Effector memory CD8-positive, alpha-beta T cell (primary cell): ENCODE measurements around the gene KDM1B.

Experiments used
- ATAC-seq: fragments of 150-1000 bp; cut with Tn5 transposase; replicated peaks from 2 replicates; pipeline ENCODE4 v1.10.0; 2021; ENCODE audit warnings: mild to moderate bottlenecking, moderate library complexity
- DNase-seq, 3 experiments: peaks; one replicate each; pipeline ENCODE4 v3.0.0; 2021
- H3K27ac Mint-ChIP-seq, 2 donors: one replicate each; pipeline ENCODE4 v1.8.0; 2022; ENCODE audit warnings: mild to moderate bottlenecking in 2 of 2, mixed read lengths in 2 of 2, moderate library complexity in 2 of 2
- H3K27me3 Mint-ChIP-seq, 2 donors: one replicate each; pipeline ENCODE4 v1.8.0; 2022; ENCODE audit warnings: mixed read lengths in 2 of 2
- H3K36me3 Mint-ChIP-seq: one replicate; pipeline ENCODE4 v1.8.0; 2022; ENCODE audit warnings: mild to moderate bottlenecking, moderate library complexity, mixed read lengths; ENCODE audit not compliant: insufficient read depth
- H3K4me1 Mint-ChIP-seq, 2 donors: one replicate each; pipeline ENCODE4 v1.8.0; 2022; ENCODE audit warnings: low read depth in 2 of 2, mixed read lengths in 2 of 2
- H3K4me3 Mint-ChIP-seq, 2 donors: one replicate each; pipeline ENCODE4 v1.8.0; 2022; ENCODE audit warnings: mild to moderate bottlenecking in 2 of 2, mixed read lengths in 2 of 2, moderate library complexity in 2 of 2
- H3K9me3 Mint-ChIP-seq, 2 donors: one replicate each; pipeline ENCODE4 v1.8.0; 2022; ENCODE audit warnings: mixed read lengths in 2 of 2

Gene KDM1B

DNA sequence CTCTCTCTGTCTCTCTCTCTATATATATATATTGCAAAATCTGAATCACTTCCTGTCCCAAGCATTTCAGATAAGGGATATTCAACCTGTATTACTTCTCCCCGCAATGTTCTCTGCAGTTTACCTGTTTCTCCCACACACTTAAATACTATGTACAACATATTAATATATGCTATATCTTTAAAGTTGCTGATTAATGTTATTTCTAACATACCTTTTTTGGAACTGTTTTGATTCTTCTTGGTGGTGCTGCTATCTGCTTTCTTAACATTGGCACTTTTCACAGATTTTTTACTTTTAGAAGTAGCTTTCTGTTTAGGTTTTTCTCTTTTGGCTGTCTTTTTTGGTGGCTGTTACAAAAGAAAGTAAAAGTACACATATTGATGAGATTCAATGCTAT is 81.9 kb downstream of the KDM1B start:
- Mint-ChIP-seq H3K36me3 (peaks cover 47% of the 10 kb centered on the region), H3K27me3 (no peaks in the 10 kb centered on the region), H3K9me3 (peaks cover 0 to 2% of the 10 kb centered on the region in 2 donors), H3K4me3 (no peak overlapping the region), H3K4me1 (peaks cover 7 to 29% of the 10 kb centered on the region in 2 donors), H3K27ac (no peak overlapping the region)
- ATAC-seq: no peak
- no peak for DNase-seq

DNA sequence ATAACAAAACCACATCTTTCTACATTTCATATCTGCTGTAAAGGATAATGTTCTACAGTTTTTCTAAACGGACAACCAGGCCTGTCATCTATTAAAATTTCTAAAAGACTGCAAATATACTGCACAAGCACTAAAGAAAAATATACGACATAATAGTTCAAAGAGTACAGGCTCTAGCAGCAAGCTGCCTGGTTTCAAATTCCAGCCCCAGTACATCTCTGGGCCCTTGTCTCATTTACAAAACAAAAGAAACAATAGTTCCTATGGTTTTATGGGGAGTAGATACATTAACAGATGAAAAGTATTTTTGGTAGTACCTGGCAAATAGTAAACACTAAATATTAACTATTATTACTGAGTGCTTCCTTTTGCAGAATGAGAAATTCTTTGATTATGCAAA is 85.0 kb downstream of the KDM1B start:
- DNase-seq (no peak), ATAC-seq (no peak)
- H3K4me1 Mint-ChIP-seq: peaks cover 11 to 28% of the 10 kb centered on the region in 2 donors
- H3K4me3 Mint-ChIP-seq: no peak overlapping the region
- H3K27ac Mint-ChIP-seq: peak overlapping the region; percentile 13 to 58
- no peaks in the 10 kb centered on the region for H3K9me3 Mint-ChIP-seq
- peaks cover 42% of the 10 kb centered on the region for H3K36me3 Mint-ChIP-seq
- H3K27me3 Mint-ChIP-seq: no peaks in the 10 kb centered on the region

DNA sequence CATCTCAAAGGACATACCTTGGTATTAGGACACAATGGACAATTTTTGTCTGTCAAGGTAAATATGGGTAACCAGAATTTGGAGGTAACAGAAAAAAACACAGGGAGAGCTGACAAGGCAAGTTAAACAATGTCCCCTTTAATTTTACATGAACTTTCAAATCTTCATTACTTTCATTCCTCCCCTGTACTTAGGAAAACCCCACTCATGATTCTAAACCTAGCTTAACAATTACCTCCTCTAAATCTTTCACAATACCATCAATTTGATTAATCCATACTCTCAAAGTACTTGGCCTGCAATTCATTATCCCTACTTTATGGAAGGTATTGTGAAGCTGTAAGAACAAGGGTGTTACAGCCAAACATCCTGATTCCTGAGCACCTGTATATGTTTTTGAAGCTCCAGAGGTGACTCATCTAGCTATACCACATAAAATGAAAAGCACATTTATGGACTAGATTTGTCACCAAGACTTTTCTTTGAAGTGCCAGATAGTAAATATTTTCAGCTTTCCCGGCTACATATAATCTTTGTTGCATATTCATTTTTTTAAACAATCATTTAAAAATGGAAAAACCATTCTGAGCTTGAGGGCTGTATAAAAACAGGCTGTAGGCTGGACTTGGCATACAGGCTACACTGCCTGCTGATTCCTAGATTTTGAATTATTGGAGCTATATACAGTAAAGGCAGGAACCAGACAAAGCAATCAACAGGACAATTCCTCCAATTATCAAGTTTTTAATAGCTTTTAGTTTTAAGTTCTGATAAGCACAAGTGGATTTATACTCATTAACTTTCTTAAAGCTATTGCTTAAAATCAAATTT is 86.2 kb downstream of the KDM1B start:
- Mint-ChIP-seq H3K27ac (peak overlapping the region; percentile 13 to 71), H3K9me3 (no peaks in the 10 kb centered on the region), H3K4me3 (no peak overlapping the region), H3K27me3 (no peaks in the 10 kb centered on the region), H3K36me3 (peaks cover 40% of the 10 kb centered on the region), H3K4me1 (peaks cover 18 to 37% of the 10 kb centered on the region in 2 donors)
- no peak for ATAC-seq
- DNase-seq: no peak

DNA sequence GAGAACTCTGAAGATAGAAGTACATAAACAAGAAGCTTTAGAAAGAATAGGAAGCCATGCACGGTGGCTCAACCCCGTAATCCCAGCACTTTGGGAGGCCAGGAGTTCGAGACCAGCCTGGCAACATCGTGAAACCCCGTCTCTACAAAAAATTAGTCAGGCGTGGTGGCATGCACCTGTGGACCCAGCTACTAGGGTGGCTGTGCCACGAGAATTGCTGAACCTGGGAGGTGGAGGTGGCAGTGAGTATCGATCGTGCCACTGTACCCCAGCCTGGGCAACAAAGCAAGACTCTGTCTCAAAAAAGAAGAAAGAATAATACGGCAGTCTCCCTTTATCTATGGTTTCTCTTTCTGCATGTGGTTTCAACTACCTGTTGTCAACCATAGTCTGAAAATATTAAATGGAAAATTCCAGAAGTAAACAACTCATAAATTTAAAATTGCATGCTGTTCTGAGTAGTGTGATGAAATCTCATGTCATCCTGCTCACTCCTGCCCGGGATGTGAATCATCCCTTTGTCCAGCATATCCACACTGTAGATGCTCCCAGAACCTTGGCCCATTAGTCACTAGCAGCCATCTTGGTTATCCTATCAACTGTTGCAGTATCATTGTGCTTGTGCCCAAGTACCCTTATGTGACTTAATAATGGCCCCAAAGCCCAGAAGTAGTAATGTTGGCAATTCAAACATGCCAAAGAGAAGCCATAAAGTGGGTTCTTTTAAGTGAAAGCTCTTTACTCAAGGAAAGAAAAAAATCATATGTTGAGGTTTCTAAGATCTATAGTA is 87.0 kb downstream of the KDM1B start:
- DNase-seq (no peak), ATAC-seq (no peak)
- H3K9me3 Mint-ChIP-seq: no peaks in the 10 kb centered on the region
- peaks cover 32% of the 10 kb centered on the region for H3K36me3 Mint-ChIP-seq
- no peak overlapping the region for H3K4me3 Mint-ChIP-seq
- H3K4me1 Mint-ChIP-seq: peaks cover 18 to 37% of the 10 kb centered on the region in 2 donors
- no peaks in the 10 kb centered on the region for H3K27me3 Mint-ChIP-seq
- H3K27ac Mint-ChIP-seq: no peak overlapping the region

DNA sequence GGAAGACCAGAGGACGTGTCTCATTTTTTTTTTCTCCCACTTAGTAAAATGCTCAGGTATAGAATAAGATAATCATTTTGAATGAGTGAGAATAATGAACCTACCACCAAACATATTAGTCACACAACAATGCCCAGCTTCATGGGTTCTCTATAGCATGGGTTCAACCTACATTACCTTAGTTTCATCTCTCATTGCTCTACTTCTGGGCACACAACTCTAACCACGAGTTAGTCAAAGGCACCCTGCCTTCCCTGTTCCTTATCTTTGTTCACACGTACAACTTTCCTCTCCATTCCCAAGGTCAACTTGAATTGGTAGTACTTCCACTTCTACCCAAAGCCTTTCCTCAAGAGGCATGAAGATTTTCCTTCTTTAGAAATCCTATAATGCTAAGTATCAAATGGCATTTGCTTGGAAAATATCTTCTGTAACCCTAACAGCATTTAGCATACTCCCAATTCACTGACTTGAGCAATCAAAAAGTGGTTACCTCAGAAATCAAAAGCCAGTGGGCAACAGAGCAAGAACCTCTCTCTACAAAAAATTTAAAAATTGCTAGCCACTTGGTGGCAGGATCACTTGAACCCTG is 88.2 kb downstream of the KDM1B start:
- ATAC-seq: no peak
- peak overlapping the region in 1 of 2 donors; percentile 14 for H3K27ac Mint-ChIP-seq
- peaks cover 33% of the 10 kb centered on the region for H3K36me3 Mint-ChIP-seq
- no peak for DNase-seq
- H3K9me3 Mint-ChIP-seq: no peaks in the 10 kb centered on the region
- H3K4me3 Mint-ChIP-seq: no peak overlapping the region
- peaks cover 17 to 37% of the 10 kb centered on the region in 2 donors for H3K4me1 Mint-ChIP-seq
- no peaks in the 10 kb centered on the region for H3K27me3 Mint-ChIP-seq

DNA sequence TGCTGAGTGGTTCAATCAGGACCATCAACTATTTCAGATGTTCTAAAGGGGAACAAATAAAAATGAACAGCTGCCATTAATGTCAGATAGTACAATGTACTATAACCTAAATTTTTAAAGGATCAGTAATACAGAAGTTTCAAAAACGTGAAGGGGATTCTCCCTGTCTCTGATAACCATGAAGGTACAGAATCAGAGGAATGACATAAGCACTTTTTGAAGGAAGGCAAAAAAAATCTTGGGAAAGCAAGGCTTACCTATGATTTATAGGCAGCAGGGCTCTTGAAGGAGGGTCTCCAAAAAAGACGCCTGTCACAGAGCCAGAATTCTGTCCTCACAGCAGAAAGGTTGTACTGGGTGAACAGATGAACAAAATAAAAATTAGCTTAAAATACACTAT is 89.0 kb downstream of the KDM1B start:
- Mint-ChIP-seq H3K27me3 (no peaks in the 10 kb centered on the region), H3K9me3 (no peaks in the 10 kb centered on the region), H3K4me3 (no peak overlapping the region), H3K4me1 (peaks cover 17 to 37% of the 10 kb centered on the region in 2 donors), H3K36me3 (peaks cover 40% of the 10 kb centered on the region), H3K27ac (no peak overlapping the region)
- DNase-seq (no peak), ATAC-seq (no peak)

DNA sequence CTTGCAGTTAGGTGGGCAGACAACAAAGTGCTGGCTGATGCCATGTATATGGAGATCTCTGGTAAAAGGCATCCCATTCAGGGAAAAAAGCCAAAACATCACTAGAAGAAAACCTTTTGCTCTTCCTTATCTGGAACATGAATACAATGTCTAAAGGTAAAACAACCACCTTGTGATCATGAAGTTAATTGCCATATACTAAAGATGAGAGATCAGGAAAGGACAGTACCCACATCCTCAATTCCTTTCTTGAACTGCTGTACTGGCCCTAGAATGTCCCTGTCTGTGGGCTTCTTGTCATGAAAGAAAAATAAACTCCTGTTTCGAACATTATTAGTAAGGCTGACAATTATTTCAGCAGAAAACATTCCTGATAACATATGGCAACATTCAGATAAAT is 89.9 kb downstream of the KDM1B start:
- no peak overlapping the region for H3K4me3 Mint-ChIP-seq
- H3K36me3 Mint-ChIP-seq: peaks cover 48% of the 10 kb centered on the region
- ATAC-seq (no peak), DNase-seq (no peak)
- no peaks in the 10 kb centered on the region for H3K27me3 Mint-ChIP-seq
- peak overlapping the region in 1 of 2 donors; percentile 75 for H3K27ac Mint-ChIP-seq
- H3K9me3 Mint-ChIP-seq: no peaks in the 10 kb centered on the region
- peaks cover 17 to 37% of the 10 kb centered on the region in 2 donors for H3K4me1 Mint-ChIP-seq

DNA sequence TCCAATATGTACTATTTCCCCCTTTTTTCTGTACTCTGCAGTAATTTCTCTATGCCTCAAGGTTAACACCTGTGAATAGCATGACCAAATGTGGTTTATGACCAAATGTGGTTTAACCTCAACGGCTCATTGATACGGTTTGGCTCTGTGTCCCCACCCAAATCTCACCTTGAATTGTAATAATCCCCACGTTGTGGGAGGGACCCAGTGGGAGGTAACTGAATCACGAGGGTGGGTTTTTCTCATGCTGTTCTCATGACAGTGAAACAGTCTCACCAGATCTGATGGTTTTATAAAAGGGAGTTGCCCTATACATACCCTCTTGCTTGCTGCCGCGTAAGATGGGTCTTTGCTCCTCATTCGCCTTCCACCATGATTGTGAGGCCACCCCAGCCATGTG is 90.4 kb downstream of the KDM1B start:
- Mint-ChIP-seq H3K36me3 (peaks cover 54% of the 10 kb centered on the region), H3K4me1 (peaks cover 17 to 37% of the 10 kb centered on the region in 2 donors), H3K27ac (peak overlapping the region; percentile 75 to 78), H3K9me3 (no peaks in the 10 kb centered on the region), H3K4me3 (peak overlapping the region in 1 of 2 donors; percentile 10), H3K27me3 (no peaks in the 10 kb centered on the region)
- ATAC-seq (peak; percentile 86), DNase-seq (peak in 2 of 3 experiments; percentile 19 to 21)

DNA sequence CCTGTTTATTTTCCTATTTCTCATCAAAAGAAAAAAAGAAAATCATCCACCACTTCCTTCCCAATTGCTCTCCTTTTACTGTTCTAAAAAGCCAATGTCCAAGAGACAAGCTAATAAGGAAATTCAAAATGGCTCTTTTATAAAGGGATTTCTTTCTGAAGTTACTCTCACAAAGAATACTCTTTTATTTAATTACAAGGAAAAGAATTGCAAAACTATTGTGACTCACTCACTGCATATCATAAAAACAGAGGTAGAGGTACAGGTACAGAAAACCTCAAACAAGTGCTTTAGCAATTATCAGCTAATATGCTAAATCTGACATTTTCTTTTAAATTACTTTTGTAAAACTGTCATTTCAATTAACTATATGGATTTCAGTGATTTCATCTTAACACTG is 91.0 kb downstream of the KDM1B start:
- no peak for ATAC-seq
- peaks cover 17 to 34% of the 10 kb centered on the region in 2 donors for H3K4me1 Mint-ChIP-seq
- H3K27ac Mint-ChIP-seq: peak overlapping the region; percentile 75 to 78
- no peaks in the 10 kb centered on the region for H3K27me3 Mint-ChIP-seq
- H3K9me3 Mint-ChIP-seq: no peaks in the 10 kb centered on the region
- peaks cover 58% of the 10 kb centered on the region for H3K36me3 Mint-ChIP-seq
- no peak for DNase-seq
- peak overlapping the region in 1 of 2 donors; percentile 10 for H3K4me3 Mint-ChIP-seq

DNA sequence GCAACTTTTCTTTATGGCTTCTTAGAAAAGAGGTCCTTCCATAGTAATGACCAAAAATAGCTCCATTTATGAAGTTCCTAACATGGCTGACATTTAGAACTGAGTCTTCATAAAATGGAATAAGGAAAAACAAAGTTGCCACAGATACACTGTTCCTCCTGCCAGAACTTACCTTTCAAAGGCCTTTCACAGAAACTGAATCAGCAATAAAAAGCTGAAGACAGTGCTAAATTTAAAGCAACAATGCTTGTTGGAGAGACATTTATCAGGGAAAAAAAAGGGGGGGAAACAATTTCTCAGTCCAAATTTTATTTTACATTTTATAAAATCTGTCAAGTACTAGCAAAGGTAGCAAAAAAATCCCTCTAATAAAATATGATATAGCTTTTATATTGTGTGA is 91.8 kb downstream of the KDM1B start:
- no peak overlapping the region for H3K27ac Mint-ChIP-seq
- H3K36me3 Mint-ChIP-seq: peaks cover 62% of the 10 kb centered on the region
- H3K4me1 Mint-ChIP-seq: peaks cover 16 to 33% of the 10 kb centered on the region in 2 donors
- DNase-seq: no peak
- no peaks in the 10 kb centered on the region for H3K27me3 Mint-ChIP-seq
- no peak for ATAC-seq
- no peaks in the 10 kb centered on the region for H3K9me3 Mint-ChIP-seq
- no peak overlapping the region for H3K4me3 Mint-ChIP-seq

DNA sequence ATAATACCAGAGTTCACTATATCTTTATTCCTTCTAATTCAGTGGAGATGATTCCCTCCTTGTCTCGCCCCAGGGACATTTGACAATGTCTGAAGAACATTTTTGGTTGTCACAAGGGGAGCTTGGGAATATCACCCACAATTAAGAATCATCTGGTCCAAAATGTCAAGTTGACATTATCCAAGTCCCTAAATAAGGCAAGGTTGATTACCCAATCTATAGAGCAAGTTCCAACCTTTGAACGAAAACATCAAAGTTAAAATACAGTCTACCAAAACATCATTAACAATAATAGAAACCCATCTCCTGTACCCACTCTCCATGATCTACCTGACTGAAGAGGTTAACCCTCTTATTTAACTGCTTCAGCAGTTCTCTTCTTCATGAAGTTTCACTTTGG is 93.5 kb downstream of the KDM1B start:
- H3K4me1 Mint-ChIP-seq: peaks cover 16 to 25% of the 10 kb centered on the region in 2 donors
- H3K27me3 Mint-ChIP-seq: no peaks in the 10 kb centered on the region
- peak overlapping the region in 1 of 2 donors; percentile 42 for H3K27ac Mint-ChIP-seq
- peaks cover 75% of the 10 kb centered on the region for H3K36me3 Mint-ChIP-seq
- no peaks in the 10 kb centered on the region for H3K9me3 Mint-ChIP-seq
- ATAC-seq (no peak), DNase-seq (no peak)
- H3K4me3 Mint-ChIP-seq: no peak overlapping the region

DNA sequence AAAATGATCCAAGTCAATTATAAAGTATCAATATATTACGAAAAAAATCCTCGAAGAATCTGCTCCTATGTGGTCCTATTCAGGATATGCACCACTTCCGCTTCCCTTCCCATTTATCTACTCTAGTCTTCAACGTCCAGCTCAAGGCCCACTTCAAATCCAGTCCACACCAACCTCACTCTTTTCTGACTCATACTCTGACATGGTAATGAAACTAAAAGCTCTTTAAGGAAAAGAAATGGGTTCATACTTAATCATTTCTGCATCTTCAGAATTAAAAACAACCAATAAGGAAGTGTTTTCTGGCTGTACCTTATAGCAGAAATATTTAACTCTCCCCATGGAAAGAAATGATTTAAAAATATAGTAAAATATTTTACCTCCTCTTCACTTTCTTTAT is 94.0 kb downstream of the KDM1B start:
- H3K4me1 Mint-ChIP-seq: peaks cover 16 to 25% of the 10 kb centered on the region in 2 donors
- no peaks in the 10 kb centered on the region for H3K9me3 Mint-ChIP-seq
- H3K27me3 Mint-ChIP-seq: no peaks in the 10 kb centered on the region
- no peak overlapping the region for H3K27ac Mint-ChIP-seq
- ATAC-seq (no peak), DNase-seq (no peak)
- H3K4me3 Mint-ChIP-seq: no peak overlapping the region
- peaks cover 72% of the 10 kb centered on the region for H3K36me3 Mint-ChIP-seq

DNA sequence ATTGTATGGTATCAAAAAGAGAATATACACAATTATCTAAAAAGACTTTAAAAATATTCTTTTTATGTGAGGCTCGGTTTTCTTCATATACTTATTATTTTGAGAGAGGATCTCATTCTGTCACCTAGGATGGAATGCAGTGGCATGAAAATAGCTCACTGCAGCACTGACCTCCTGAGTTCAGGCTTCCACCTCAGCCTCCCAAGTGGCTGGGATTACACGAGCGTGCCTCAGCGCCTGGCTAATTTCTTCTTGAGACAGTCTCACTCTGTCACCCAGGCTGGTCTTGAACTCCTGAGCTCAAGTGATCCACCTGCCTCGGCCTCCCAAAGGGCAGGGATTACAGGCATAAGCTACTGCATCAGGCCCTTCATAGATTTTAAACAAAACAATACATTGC is 98.4 kb downstream of the KDM1B start:
- Mint-ChIP-seq H3K4me1 (peaks cover 11 to 17% of the 10 kb centered on the region in 2 donors), H3K27ac (no peak overlapping the region), H3K27me3 (no peaks in the 10 kb centered on the region), H3K9me3 (no peaks in the 10 kb centered on the region), H3K4me3 (no peak overlapping the region), H3K36me3 (peaks cover 90% of the 10 kb centered on the region)
- no peak for DNase-seq
- no peak for ATAC-seq
